22Rv1 (cell line): ENCODE measurements around the gene ENOSF1.

ENCODE experiments used
- H3K27ac ChIP-seq: fragments of 450-650 bp; 2 replicates; pipeline ENCODE4 v1.5.1; 2017
- CTCF ChIP-seq: fragments of 450-650 bp; IDR thresholded peaks from 2 replicates; pipeline ENCODE4 v1.5.1; 2017; ENCODE audit warnings: mild to moderate bottlenecking
- ZFX ChIP-seq: fragments of 450-650 bp; IDR thresholded peaks from 2 replicates; pipeline ENCODE4 v1.6.1; 2017; ENCODE audit warnings: antibody characterized with exemption, borderline replicate concordance

The ENOSF1 gene

GRCh38 chr18:678482-679182 lies 33.8 kb downstream of the ENOSF1 start:
- H3K27ac ChIP-seq = no peak overlapping the region

GRCh38 chr18:677951-678381 lies 34.5 kb downstream of the ENOSF1 start:
- peak overlapping the region; percentile 42; the same call in 1 of the 2 replicates for H3K27ac ChIP-seq
- TF ChIP-seq ZFX (no peak), CTCF (no peak)

More at GRCh38 chr18:678482-679182, 33.8 kb downstream of the ENOSF1 start:
- TF ChIP-seq CTCF = no peak

- TF ChIP-seq CTCF (no peak), ZFX (no peak)
- peak overlapping the region; percentile 42 for H3K27ac ChIP-seq
Observed at GRCh38 chr18:677145-677544, 35.3 kb downstream of the ENOSF1 start.

- TF ChIP-seq ZFX (no peak), CTCF (no peak)
- peak overlapping the region; percentile 42 for H3K27ac ChIP-seq
Observed at GRCh38 chr18:676736-677135, 35.7 kb downstream of the ENOSF1 start.

GRCh38 chr18:676069-676468 lies 36.4 kb downstream of the ENOSF1 start:
- H3K27ac ChIP-seq = peak overlapping the region; percentile 42
- TF ChIP-seq ZFX = no peak
- no peak for TF ChIP-seq CTCF

GRCh38 chr18:675307-675706 lies 37.1 kb downstream of the ENOSF1 start:
- TF ChIP-seq ZFX (no peak), CTCF (no peak)
- H3K27ac ChIP-seq = peak overlapping the region; percentile 42

- H3K27ac ChIP-seq = peak overlapping the region; percentile 42; the same call in 1 of the 2 replicates
- TF ChIP-seq CTCF = no peak
- TF ChIP-seq ZFX = no peak
Observed at GRCh38 chr18:673769-674168, 38.7 kb downstream of the ENOSF1 start.
